Transverse colon (tissue), 4 donors: ENCODE measurements around the gene PITX1. TPM values are rescaled to one million over a fixed set of nuclear protein-coding genes. Genes with fewer than 3 reads are reported as not detected.

Source experiments
- DNase-seq: peaks from one replicate; pipeline ENCODE4 v3.0.0-alpha.2; 2019
- H3K27ac ChIP-seq, 4 donors: fragments of 200-600 bp; sonication (generic); 2 replicates each; pipeline ENCODE4 v1.5.1; 2016 to 2018; ENCODE audit warnings: inconsistent platforms in 4 of 4
- H3K27me3 ChIP-seq: fragments of 200-600 bp; sonication (generic); 2 replicates; pipeline ENCODE4 v1.5.1; 2017; ENCODE audit warnings: inconsistent platforms
- H3K36me3 ChIP-seq, 4 donors: fragments of 200-600 bp; sonication (generic); 2 replicates each; pipeline ENCODE4 v1.5.1; 2017 to 2019; ENCODE audit warnings: inconsistent platforms in 4 of 4
- H3K4me1 ChIP-seq, 4 donors: fragments of 200-600 bp; sonication (generic); 2 replicates each; pipeline ENCODE4 v1.5.1; 2017 to 2020; ENCODE audit warnings: inconsistent platforms in 4 of 4
- H3K4me3 ChIP-seq, 4 donors: fragments of 200-600 bp; sonication (generic); 1 replicate in 1 of 4; 2 replicates in 3 of 4; pipeline versions ENCODE4 v1.5.1 to v1.6.1; 2017 to 2019; ENCODE audit warnings: inconsistent platforms in 4 of 4
- H3K9me3 ChIP-seq, 2 donors: fragments of 200-600 bp; sonication (generic); 2 replicates each; pipeline ENCODE4 v1.5.1; 2017 to 2019; ENCODE audit warnings: inconsistent platforms in 2 of 2
- CTCF ChIP-seq, 5 experiments: fragments of 200-600 bp in 3 of 5; fragments of 450-650 bp in 2 of 5; sonication (generic) in 3 of 5; IDR thresholded peaks; 1 replicate in 2 of 5; 2 replicates in 3 of 5; pipeline ENCODE4 v1.5.1; 2016 to 2017; ENCODE audit warnings: antibody characterized with exemption in 5 of 5, inconsistent platforms in 3 of 5, mild to moderate bottlenecking in 2 of 5, moderate library complexity in 1 of 5
- EP300 ChIP-seq: sonication (generic); formaldehyde crosslinking; IDR thresholded peaks from one replicate; pipeline ENCODE4 v1.6.1; 2017; ENCODE audit warnings: antibody characterized with exemption, low read depth
- POLR2A ChIP-seq: fragments of 450-650 bp; IDR thresholded peaks from one replicate; pipeline ENCODE4 v1.6.1; 2016; ENCODE audit warnings: antibody characterized with exemption, mild to moderate bottlenecking, moderate library complexity
- POLR2AphosphoS5 ChIP-seq, 3 donors: sonication (generic); formaldehyde crosslinking; IDR thresholded peaks; one replicate each; pipeline ENCODE4 v1.6.1; 2016; ENCODE audit warnings: antibody characterized with exemption in 3 of 3
- WGBS, 2 donors: methylation state at CpG; one replicate each; pipeline ENCODE4 v1.1.5; 2018; ENCODE audit warnings: low coverage in 1 of 2; 5-methylcytosine and 5-hydroxymethylcytosine counted together
- in situ Hi-C, 4 donors: fragments of 200-750 bp; cut with MboI; loops; one replicate each; pipeline versions ENCODE4 v1.15.0 to v1.15.1; 2017; ENCODE audit warnings: low sequenced_read_pairs in 3 of 4, low pct_ligation_motif_present in 1 of 4, low pct_unique_long_range_greater_than_20kb in 1 of 4
- intact Hi-C: fragments of 100-400 bp; cut with DNase I; formaldehyde crosslinking; loops from one replicate; pipeline ENCODE4 v1.15.1; 2023; ENCODE audit warnings: low total_unique reads
- total RNA-seq, 4 donors: library from RNA; depleted of rRNA; stranded (reverse); fragments of >200 nt; gene quantifications; one replicate each; pipeline ENCODE4 v1.1.0, GENCODE V29; 2016

The PITX1 gene
- total RNA-seq, 4 donors from 2014 or later, result 3.7 to 13.9 (median 8.4) TPM

GRCh38 chr5:135009736-135010501, 24.1 kb downstream of the PITX1 start:
- in situ Hi-C loops (no loop called here), intact Hi-C loops (no loop called here)
- no peak for DNase-seq
- no peak overlapping the region for H3K4me3 ChIP-seq
- no peaks in the 10 kb centered on the region for H3K36me3 ChIP-seq
- WGBS, 2 donors, result 95 to 100% methylated on average over 1 to 11 of the region's 11 CpGs
- H3K27ac ChIP-seq, result no peak overlapping the region
- no peaks in the 10 kb centered on the region for H3K9me3 ChIP-seq
- H3K27me3 ChIP-seq, result no peaks in the 10 kb centered on the region
- TF ChIP-seq CTCF (IDR thresholded peaks at IDR 0.05) (no peak), POLR2AphosphoS5 (IDR thresholded peaks at IDR 0.05) (no peak), POLR2A (no peak), EP300 (no peak)
- H3K4me1 ChIP-seq, result peaks cover 0 to 7% (median 3%) of the 10 kb centered on the region in 4 donors

GRCh38 chr5:135008981-135009735, 24.9 kb downstream of the PITX1 start:
- WGBS, 2 donors, result 85% methylated on average over 13 of the region's 13 CpGs; no CpG with 5 or more reads in 1 of the 2 donors
- in situ Hi-C loops, result no loop called here

GRCh38 chr5:135008556-135008955, 25.5 kb downstream of the PITX1 start:
- no peaks in the 10 kb centered on the region for H3K36me3 ChIP-seq
- no peaks in the 10 kb centered on the region for H3K27me3 ChIP-seq
- WGBS, 2 donors, result 88% methylated on average over 8 of the region's 8 CpGs; no CpG with 5 or more reads in 1 of the 2 donors
- TF ChIP-seq EP300, result no peak
- TF ChIP-seq POLR2A, result no peak
- no peak for TF ChIP-seq POLR2AphosphoS5 (IDR thresholded peaks at IDR 0.05)
- no peak for TF ChIP-seq CTCF (IDR thresholded peaks at IDR 0.05)
- H3K27ac ChIP-seq, result no peak overlapping the region
- intact Hi-C loops (no loop called here), in situ Hi-C loops (no loop called here)
- no peak overlapping the region for H3K4me3 ChIP-seq
- peaks cover 0 to 6% (median 0%) of the 10 kb centered on the region in 4 donors for H3K4me1 ChIP-seq
- no peaks in the 10 kb centered on the region for H3K9me3 ChIP-seq
- DNase-seq, result no peak

More at GRCh38 chr5:135008981-135009735, 24.9 kb downstream of the PITX1 start:
- H3K4me1 ChIP-seq, result peaks cover 0 to 6% (median under 1%) of the 10 kb centered on the region in 4 donors
- H3K27ac ChIP-seq, result no peak overlapping the region
- TF ChIP-seq POLR2A (no peak), EP300 (no peak), CTCF (IDR thresholded peaks at IDR 0.05) (no peak), POLR2AphosphoS5 (IDR thresholded peaks at IDR 0.05) (no peak)
- no peaks in the 10 kb centered on the region for H3K9me3 ChIP-seq
- no peaks in the 10 kb centered on the region for H3K27me3 ChIP-seq
- no peak overlapping the region for H3K4me3 ChIP-seq
- no peaks in the 10 kb centered on the region for H3K36me3 ChIP-seq
- intact Hi-C loops, result no loop called here
- DNase-seq, result no peak

- in situ Hi-C loops (no loop called here), intact Hi-C loops (no loop called here)
- DNase-seq, result no peak
- Histone ChIP-seq H3K4me3 (no peak overlapping the region), H3K27me3 (no peaks in the 10 kb centered on the region), H3K36me3 (no peaks in the 10 kb centered on the region), H3K27ac (no peak overlapping the region), H3K9me3 (no peaks in the 10 kb centered on the region), H3K4me1 (no peaks in the 10 kb centered on the region)
- 83 to 86% methylated on average over 1 to 11 of the region's 11 CpGs for WGBS, 2 donors
- TF ChIP-seq POLR2A, result no peak
These were observed 26.2 kb downstream of the PITX1 start for GRCh38 chr5:135007749-135008363.
